ENCODE results near the gene OPCML.

The OPCML gene

GRCh38 chr11:133531971-133532651 lies at the start of gene OPCML:
OPCML (minus strand) TSS chr11:133532501.
- DNase-seq (ENCODE audit: low read depth in 1 of 2, low spot score in 1 of 2) = no peak

- no peak for DNase-seq (ENCODE audit: low read depth in 1 of 2, low spot score in 1 of 2)
Observed at GRCh38 chr11:133581091-133581490, 48.8 kb upstream of the OPCML start.

GRCh38 chr11:133579165-133580031 lies 47.1 kb upstream of the OPCML start:
- DNase-seq (ENCODE audit: low read depth in 1 of 2, low spot score in 1 of 2) = no peak

GRCh38 chr11:133577403-133577802 lies 45.1 kb upstream of the OPCML start:
- DNase-seq (ENCODE audit: low read depth in 1 of 2, low spot score in 1 of 2) = no peak

- DNase-seq (ENCODE audit: low read depth in 1 of 2, low spot score in 1 of 2) = no peak
Observed at GRCh38 chr11:133576351-133576750, 44.0 kb upstream of the OPCML start.

- DNase-seq (ENCODE audit: low read depth in 1 of 2, low spot score in 1 of 2) = no peak
Observed at GRCh38 chr11:133573081-133573480, 40.8 kb upstream of the OPCML start.

- no peak for DNase-seq (ENCODE audit: low read depth in 1 of 2, low spot score in 1 of 2)
Observed at GRCh38 chr11:133570376-133570775, 38.1 kb upstream of the OPCML start.

GRCh38 chr11:133563505-133564025 lies 31.3 kb upstream of the OPCML start:
- DNase-seq (ENCODE audit: low read depth in 1 of 2, low spot score in 1 of 2) = no peak

- DNase-seq (ENCODE audit: low read depth in 1 of 2, low spot score in 1 of 2) = no peak
Observed at GRCh38 chr11:133560472-133560855, 28.2 kb upstream of the OPCML start.

- no peak for DNase-seq (ENCODE audit: low read depth in 1 of 2, low spot score in 1 of 2)
Observed at GRCh38 chr11:133559833-133560471, 27.7 kb upstream of the OPCML start.

GRCh38 chr11:133559382-133559781 lies 27.1 kb upstream of the OPCML start:
- no peak for DNase-seq (ENCODE audit: low read depth in 1 of 2, low spot score in 1 of 2)

- no peak for DNase-seq (ENCODE audit: low read depth in 1 of 2, low spot score in 1 of 2)
Observed at GRCh38 chr11:133555034-133555433, 22.7 kb upstream of the OPCML start.

GRCh38 chr11:133553885-133554740 lies 21.8 kb upstream of the OPCML start:
- DNase-seq (ENCODE audit: low read depth in 1 of 2, low spot score in 1 of 2) = no peak

- DNase-seq (ENCODE audit: low read depth in 1 of 2, low spot score in 1 of 2) = no peak
Observed at GRCh38 chr11:133552938-133553337, 20.6 kb upstream of the OPCML start.

- no peak for DNase-seq (ENCODE audit: low read depth in 1 of 2, low spot score in 1 of 2)
Observed at GRCh38 chr11:133551064-133551463, 18.8 kb upstream of the OPCML start.

- no peak for DNase-seq (ENCODE audit: low read depth in 1 of 2, low spot score in 1 of 2)
Observed at GRCh38 chr11:133549826-133550225, 17.5 kb upstream of the OPCML start.

GRCh38 chr11:133548641-133549040 lies 16.3 kb upstream of the OPCML start:
- DNase-seq (ENCODE audit: low read depth in 1 of 2, low spot score in 1 of 2) = no peak

GRCh38 chr11:133547808-133548494 lies 15.7 kb upstream of the OPCML start:
- DNase-seq (ENCODE audit: low read depth in 1 of 2, low spot score in 1 of 2) = no peak

GRCh38 chr11:133545199-133545803 lies 13.0 kb upstream of the OPCML start:
- no peak for DNase-seq (ENCODE audit: low read depth in 1 of 2, low spot score in 1 of 2)

- DNase-seq (ENCODE audit: low read depth in 1 of 2, low spot score in 1 of 2) = no peak
Observed at GRCh38 chr11:133541720-133542095, 9.4 kb upstream of the OPCML start.

Data from activated CD4-positive, alpha-beta T cell treated with anti-CD3 and anti-CD28 coated beads, Interleukin-2, amount 50 U/mL, for 24 hours (primary cell).